Astrocyte (in vitro differentiated cells and primary cell): ENCODE measurements around the gene NUTF2.

Experiments used
- CTCF ChIP-seq: IDR thresholded peaks from 2 replicates; pipeline ENCODE4 v1.5.1; 2011; ENCODE audit warnings: low read depth, mild to moderate bottlenecking, inconsistent platforms, low read length, moderate library complexity; ENCODE audit not compliant: insufficient read depth
- EZH2 ChIP-seq: IDR thresholded peaks from 2 replicates; pipeline ENCODE4 v1.6.1; 2012; ENCODE audit warnings: mild to moderate bottlenecking, low read length, inconsistent platforms; ENCODE audit not compliant: insufficient read depth

- TF ChIP-seq CTCF: no peak
- no peak for TF ChIP-seq EZH2
These were observed 56.1 kb downstream of the NUTF2 start for GRCh38 chr16:67902831-67903230.
